SK-N-SH treated with all-trans-retinoic acid at 6 μM for 48 hours (cell line): ENCODE data around the gene USH2A.

Experiments used
- ATAC-seq: fragments of 200-7000 bp; cut with Tn5 transposase; 3 replicates; pipeline ENCODE4 v1.9.1; 2020; ENCODE audit warnings: mild to moderate bottlenecking, moderate library complexity
- ARNTL ChIP-seq: fragments of 450-650 bp; formaldehyde crosslinking; IDR thresholded peaks from 2 replicates; pipeline ENCODE4 v1.5.0; 2020; ENCODE audit warnings: low read depth, mild to moderate bottlenecking, moderate library complexity, borderline replicate concordance
- BACH2 ChIP-seq: fragments of 250-450 bp; sonication (Bioruptor Pico); IDR thresholded peaks from 2 replicates; pipeline ENCODE4 v1.9.0; 2021; ENCODE audit warnings: mild to moderate bottlenecking, borderline replicate concordance
- CREB5 ChIP-seq: fragments of 250-450 bp; sonication (Bioruptor Pico); IDR thresholded peaks from 2 replicates; pipeline ENCODE4 v1.5.1; 2020; ENCODE audit warnings: low read depth, mild to moderate bottlenecking, moderate library complexity
- CSDC2 ChIP-seq: fragments of 250-450 bp; sonication (Bioruptor Pico); IDR thresholded peaks from 2 replicates; pipeline ENCODE4 v1.5.0; 2020; ENCODE audit warnings: mild to moderate bottlenecking, moderate library complexity
- CSRNP3 ChIP-seq: fragments of 250-450 bp; sonication (Bioruptor Pico); IDR thresholded peaks from 2 replicates; pipeline ENCODE4 v1.5.1; 2021; ENCODE audit warnings: mild to moderate bottlenecking, moderate library complexity
- ESRRG ChIP-seq: fragments of 250-450 bp; sonication (Bioruptor Pico); IDR thresholded peaks from 2 replicates; pipeline ENCODE4 v1.6.1; 2021; ENCODE audit warnings: mild to moderate bottlenecking
- GLIS3 ChIP-seq: fragments of 250-450 bp; sonication (Bioruptor Pico); IDR thresholded peaks from 2 replicates; pipeline ENCODE4 v1.5.0; 2020; ENCODE audit warnings: mild to moderate bottlenecking, moderate library complexity
- ISL1 ChIP-seq: fragments of 250-450 bp; sonication (Bioruptor Pico); IDR thresholded peaks from 2 replicates; pipeline ENCODE4 v2.1.2; 2022; ENCODE audit warnings: mild to moderate bottlenecking, moderate library complexity
- OSR1 ChIP-seq: fragments of 250-450 bp; sonication (Bioruptor Pico); IDR thresholded peaks from 2 replicates; pipeline ENCODE4 v1.8.0; 2022; ENCODE audit warnings: moderate library complexity, mild to moderate bottlenecking, inconsistent platforms
- PATZ1 ChIP-seq: fragments of 250-450 bp; sonication (Bioruptor Pico); IDR thresholded peaks from 2 replicates; pipeline ENCODE4 v1.8.0; 2020; ENCODE audit warnings: mild to moderate bottlenecking, moderate library complexity, borderline replicate concordance
- PPARA ChIP-seq: fragments of 250-450 bp; sonication (Bioruptor Pico); IDR thresholded peaks from 2 replicates; pipeline ENCODE4 v1.5.0; 2020; ENCODE audit warnings: mild to moderate bottlenecking, borderline replicate concordance
- RARB ChIP-seq: fragments of 250-450 bp; sonication (Bioruptor Pico); IDR thresholded peaks from 2 replicates; pipeline ENCODE4 v1.8.0; 2021; ENCODE audit warnings: mild to moderate bottlenecking, moderate library complexity
- TCF4 ChIP-seq: fragments of 250-450 bp; sonication (Bioruptor Pico); IDR thresholded peaks from 2 replicates; pipeline ENCODE4 v1.8.0; 2021; ENCODE audit warnings: mild to moderate bottlenecking, moderate library complexity, borderline replicate concordance
- TOX ChIP-seq: fragments of 250-450 bp; sonication (Bioruptor Pico); IDR thresholded peaks from 2 replicates; pipeline ENCODE4 v1.8.0; 2021; ENCODE audit warnings: mild to moderate bottlenecking, moderate library complexity, borderline replicate concordance
- ZC3H10 ChIP-seq: fragments of 250-450 bp; sonication (Bioruptor Pico); IDR thresholded peaks from 2 replicates; pipeline ENCODE4 v1.5.1; 2021; ENCODE audit warnings: mild to moderate bottlenecking, moderate library complexity
- ZFP3 ChIP-seq: fragments of 250-450 bp; sonication (Bioruptor Pico); IDR thresholded peaks from 2 replicates; pipeline ENCODE4 v1.5.0; 2020; ENCODE audit warnings: mild to moderate bottlenecking, moderate library complexity
- ZFP30 ChIP-seq: fragments of 450-650 bp; formaldehyde crosslinking; IDR thresholded peaks from 2 replicates; pipeline ENCODE4 v1.5.0; 2022; ENCODE audit warnings: mild to moderate bottlenecking, moderate library complexity
- ZNF70 ChIP-seq: fragments of 450-650 bp; formaldehyde crosslinking; IDR thresholded peaks from 2 replicates; pipeline ENCODE4 v1.5.0; 2020; ENCODE audit warnings: mild to moderate bottlenecking, moderate library complexity
- ZNF8 ChIP-seq: fragments of 450-650 bp; formaldehyde crosslinking; IDR thresholded peaks from 2 replicates; pipeline ENCODE4 v1.5.0; 2020; ENCODE audit warnings: mild to moderate bottlenecking, moderate library complexity
- TF ChIP-seq, protein P1 (sequence below): fragments of 250-450 bp; sonication (Bioruptor Pico); IDR thresholded peaks from 2 replicates; pipeline ENCODE4 v1.5.0; 2020; ENCODE audit warnings: mild to moderate bottlenecking, moderate library complexity

USH2A gene

DNA sequence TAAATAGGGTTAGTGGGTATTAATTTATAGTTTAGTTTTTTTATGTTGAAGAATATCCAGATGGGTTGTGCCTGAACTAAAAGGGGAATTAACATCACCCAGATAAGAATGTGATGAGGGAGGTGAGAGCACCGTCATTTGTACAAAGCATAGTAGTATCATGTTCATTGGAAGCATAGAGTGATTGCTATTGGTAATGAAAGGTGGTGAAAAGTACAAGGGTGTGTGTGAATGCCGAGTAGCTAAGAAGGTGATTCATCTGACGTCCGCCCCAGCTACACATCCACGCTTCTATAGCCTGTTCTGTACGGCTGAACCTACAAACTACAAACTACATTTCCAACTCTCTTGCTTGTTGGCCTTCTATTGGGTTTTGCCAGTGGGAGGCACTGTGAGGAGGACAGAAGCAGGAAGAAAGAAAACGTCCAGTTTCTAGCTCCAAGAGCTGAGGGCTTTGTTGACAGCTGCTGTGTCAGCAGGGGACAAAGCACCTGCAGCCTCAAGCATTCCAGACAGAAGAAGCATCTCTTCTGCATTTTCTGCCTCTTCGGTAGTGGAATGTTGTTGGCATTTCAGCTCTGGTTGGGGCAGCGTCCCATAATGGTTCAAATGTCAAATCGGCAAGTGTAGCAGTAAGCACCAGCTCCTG is 451.3 kb downstream of the USH2A start:
- TF ChIP-seq TOX (CRISPR knock-in tag) (no peak), ZNF8 (CRISPR knock-in tag) (no peak), ZC3H10 (no peak), OSR1 (CRISPR knock-in tag) (no peak), ESRRG (no peak), TCF4 (CRISPR knock-in tag) (no peak), RARB (CRISPR knock-in tag) (no peak), CSRNP3 (CRISPR knock-in tag) (no peak), CREB5 (CRISPR knock-in tag) (no peak)
- no peak for ATAC-seq

GRCh38 chr1:215970406-215970805 is 452.8 kb downstream of the USH2A start:
- ATAC-seq: peak; percentile 73
- no peak for TF ChIP-seq ARNTL (CRISPR knock-in tag)
- no peak for TF ChIP-seq ZFP30 (CRISPR knock-in tag)
- TF ChIP-seq ZNF8 (CRISPR knock-in tag): no peak
- TF ChIP-seq PATZ1 (CRISPR knock-in tag): no peak
- TF ChIP-seq TOX (CRISPR knock-in tag): no peak
- no peak for TF ChIP-seq TCF4 (CRISPR knock-in tag)
- no peak for TF ChIP-seq ZC3H10
- no peak for TF ChIP-seq ZFP3 (CRISPR knock-in tag)
- no peak for TF ChIP-seq CSDC2
- no peak for TF ChIP-seq ZNF70 (CRISPR knock-in tag)
- TF ChIP-seq PPARA (CRISPR knock-in tag): no peak
- TF ChIP-seq ISL1 (CRISPR knock-in tag): no peak

- no peak for ATAC-seq
- TF ChIP-seq ZFP3 (CRISPR knock-in tag) (no peak), ARNTL (CRISPR knock-in tag) (no peak), ESRRG (no peak)
- TF ChIP-seq, protein P1, sequence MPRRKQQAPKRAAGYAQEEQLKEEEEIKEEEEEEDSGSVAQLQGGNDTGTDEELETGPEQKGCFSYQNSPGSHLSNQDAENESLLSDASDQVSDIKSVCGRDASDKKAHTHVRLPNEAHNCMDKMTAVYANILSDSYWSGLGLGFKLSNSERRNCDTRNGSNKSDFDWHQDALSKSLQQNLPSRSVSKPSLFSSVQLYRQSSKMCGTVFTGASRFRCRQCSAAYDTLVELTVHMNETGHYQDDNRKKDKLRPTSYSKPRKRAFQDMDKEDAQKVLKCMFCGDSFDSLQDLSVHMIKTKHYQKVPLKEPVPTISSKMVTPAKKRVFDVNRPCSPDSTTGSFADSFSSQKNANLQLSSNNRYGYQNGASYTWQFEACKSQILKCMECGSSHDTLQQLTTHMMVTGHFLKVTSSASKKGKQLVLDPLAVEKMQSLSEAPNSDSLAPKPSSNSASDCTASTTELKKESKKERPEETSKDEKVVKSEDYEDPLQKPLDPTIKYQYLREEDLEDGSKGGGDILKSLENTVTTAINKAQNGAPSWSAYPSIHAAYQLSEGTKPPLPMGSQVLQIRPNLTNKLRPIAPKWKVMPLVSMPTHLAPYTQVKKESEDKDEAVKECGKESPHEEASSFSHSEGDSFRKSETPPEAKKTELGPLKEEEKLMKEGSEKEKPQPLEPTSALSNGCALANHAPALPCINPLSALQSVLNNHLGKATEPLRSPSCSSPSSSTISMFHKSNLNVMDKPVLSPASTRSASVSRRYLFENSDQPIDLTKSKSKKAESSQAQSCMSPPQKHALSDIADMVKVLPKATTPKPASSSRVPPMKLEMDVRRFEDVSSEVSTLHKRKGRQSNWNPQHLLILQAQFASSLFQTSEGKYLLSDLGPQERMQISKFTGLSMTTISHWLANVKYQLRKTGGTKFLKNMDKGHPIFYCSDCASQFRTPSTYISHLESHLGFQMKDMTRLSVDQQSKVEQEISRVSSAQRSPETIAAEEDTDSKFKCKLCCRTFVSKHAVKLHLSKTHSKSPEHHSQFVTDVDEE: no peak
Observed at GRCh38 chr1:215963621-215964020, 459.6 kb downstream of the USH2A start.

DNA sequence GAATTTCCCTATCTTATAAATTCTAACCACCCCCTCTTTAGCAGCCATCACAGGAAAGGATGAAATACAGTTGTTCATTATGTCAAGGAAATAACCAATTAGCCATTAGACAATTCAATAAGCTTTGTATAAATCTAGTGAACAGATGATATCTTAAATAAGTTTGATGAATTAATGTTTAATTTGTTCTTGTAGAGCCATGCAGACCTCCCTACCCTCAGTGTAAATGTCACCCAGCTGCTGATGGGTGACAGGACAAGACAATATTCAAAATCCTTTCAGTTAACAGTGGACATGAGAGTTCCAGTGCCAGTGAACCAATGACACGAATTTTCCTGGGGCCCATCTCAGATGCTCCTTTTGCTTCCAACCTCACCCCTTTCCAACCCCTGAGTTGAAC is 460.2 kb downstream of the USH2A start:
- no peak for TF ChIP-seq GLIS3 (CRISPR knock-in tag)
- TF ChIP-seq CREB5 (CRISPR knock-in tag): no peak
- 0 out of 2 replicates have a peak, but pooled peaks have one; percentile 34 for TF ChIP-seq BACH2 (CRISPR knock-in tag)
- ATAC-seq: no peak
